Vagina (tissue), 2 donors: ENCODE data around the gene DNAJC27.

ENCODE experiments used
- POLR2AphosphoS5 ChIP-seq, 2 donors: sonication (generic); formaldehyde crosslinking; IDR thresholded peaks; one replicate each; pipeline ENCODE4 v1.9.0; 2017; ENCODE audit warnings: antibody characterized with exemption in 2 of 2, mild to moderate bottlenecking in 2 of 2, low read depth in 1 of 2; ENCODE audit not compliant: insufficient read depth in 1 of 2
- TF ChIP-seq, protein P1 (sequence below), 3 experiments: fragments of 450-650 bp in 2 of 3; fragments of 200-600 bp in 1 of 3; sonication (generic) in 1 of 3; IDR thresholded peaks; one replicate each; pipeline ENCODE4 v1.5.1; 2017 to 2019; ENCODE audit warnings: antibody characterized with exemption in 3 of 3, mild to moderate bottlenecking in 2 of 3, moderate library complexity in 2 of 3

DNA sequence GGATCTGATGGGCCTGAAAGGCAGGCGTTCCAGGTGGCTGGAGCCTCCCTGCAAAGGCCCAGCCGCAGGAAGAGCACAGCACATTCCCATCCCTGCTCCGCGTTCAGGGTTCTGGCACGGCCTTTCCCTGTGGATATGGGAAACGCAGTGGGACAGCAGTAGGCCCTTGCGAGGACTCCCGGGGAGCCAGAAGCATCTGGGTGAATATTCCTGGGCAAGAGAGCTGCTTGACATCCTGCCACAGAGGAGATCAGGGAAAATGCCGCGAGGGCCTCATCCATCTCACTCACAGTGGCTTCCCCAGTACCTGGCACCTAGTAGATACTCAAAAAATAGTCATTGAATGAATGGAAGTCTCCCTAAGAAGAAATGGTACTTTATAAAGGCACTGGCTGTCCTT lies 48.6 kb downstream of the DNAJC27 start:
- TF ChIP-seq POLR2AphosphoS5 (IDR thresholded peaks at IDR 0.05; ENCODE audit: insufficient read depth in 1 of 2, low read depth in 1 of 2), result no peak
- TF ChIP-seq, protein P1, sequence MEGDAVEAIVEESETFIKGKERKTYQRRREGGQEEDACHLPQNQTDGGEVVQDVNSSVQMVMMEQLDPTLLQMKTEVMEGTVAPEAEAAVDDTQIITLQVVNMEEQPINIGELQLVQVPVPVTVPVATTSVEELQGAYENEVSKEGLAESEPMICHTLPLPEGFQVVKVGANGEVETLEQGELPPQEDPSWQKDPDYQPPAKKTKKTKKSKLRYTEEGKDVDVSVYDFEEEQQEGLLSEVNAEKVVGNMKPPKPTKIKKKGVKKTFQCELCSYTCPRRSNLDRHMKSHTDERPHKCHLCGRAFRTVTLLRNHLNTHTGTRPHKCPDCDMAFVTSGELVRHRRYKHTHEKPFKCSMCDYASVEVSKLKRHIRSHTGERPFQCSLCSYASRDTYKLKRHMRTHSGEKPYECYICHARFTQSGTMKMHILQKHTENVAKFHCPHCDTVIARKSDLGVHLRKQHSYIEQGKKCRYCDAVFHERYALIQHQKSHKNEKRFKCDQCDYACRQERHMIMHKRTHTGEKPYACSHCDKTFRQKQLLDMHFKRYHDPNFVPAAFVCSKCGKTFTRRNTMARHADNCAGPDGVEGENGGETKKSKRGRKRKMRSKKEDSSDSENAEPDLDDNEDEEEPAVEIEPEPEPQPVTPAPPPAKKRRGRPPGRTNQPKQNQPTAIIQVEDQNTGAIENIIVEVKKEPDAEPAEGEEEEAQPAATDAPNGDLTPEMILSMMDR (IDR thresholded peaks at IDR 0.05), result no peak
